Measurements from ENCODE around the gene MASTL. TPM values are rescaled to one million over a fixed set of nuclear protein-coding genes. Genes with fewer than 3 reads are reported as not detected.
A peak's percentile ranks its signal among the peaks of the same experiment; 100 is the strongest.

MASTL gene
- total and polyA plus RNA-seq, 4 donors, result 1.4 to 9.4 (median 3.2) TPM

- TF ChIP-seq CTCF (IDR thresholded peaks at IDR 0.05; ENCODE audit: low read depth, low read length, missing input control), result no peak
- TF ChIP-seq NR2F2 (IDR thresholded peaks at IDR 0.05), result no peak
- TF ChIP-seq EGR1 (IDR thresholded peaks at IDR 0.05; ENCODE audit: low read depth in 2 of 2), result no peak
- TF ChIP-seq RXRA (IDR thresholded peaks at IDR 0.05), result no peak
- no peak for TF ChIP-seq JUND (IDR thresholded peaks at IDR 0.05)
- TF ChIP-seq HNF4G (IDR thresholded peaks at IDR 0.05), result no peak
- TF ChIP-seq ATF3 (IDR thresholded peaks at IDR 0.05), result no peak
- TF ChIP-seq, protein P1, sequence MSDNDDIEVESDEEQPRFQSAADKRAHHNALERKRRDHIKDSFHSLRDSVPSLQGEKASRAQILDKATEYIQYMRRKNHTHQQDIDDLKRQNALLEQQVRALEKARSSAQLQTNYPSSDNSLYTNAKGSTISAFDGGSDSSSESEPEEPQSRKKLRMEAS (IDR thresholded peaks at IDR 0.05), result no peak
- no peak for TF ChIP-seq RAD21 (IDR thresholded peaks at IDR 0.05)
Measured at GRCh38 chr10:27152687-27153086, 2.5 kb upstream of the MASTL start (continued).

DNA sequence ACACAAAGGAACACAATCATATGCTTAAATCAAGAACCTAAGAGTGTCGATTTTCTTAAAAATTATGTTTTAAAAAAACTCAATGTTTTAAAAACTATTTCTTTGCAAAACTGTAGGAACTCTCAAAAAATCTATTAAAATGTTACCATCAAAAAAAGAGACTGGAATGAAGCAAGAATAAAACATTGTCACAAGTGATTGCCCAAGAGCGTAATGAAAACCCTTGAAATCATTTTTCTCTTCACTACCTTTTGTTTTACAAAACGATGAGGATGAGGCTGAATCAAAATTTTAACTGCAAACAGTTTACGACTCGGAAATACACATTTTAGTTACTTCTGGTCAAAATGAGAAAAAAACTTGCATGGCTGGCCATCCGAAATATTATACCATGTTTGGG is 1.8 kb upstream of the MASTL start:
- WGBS, result 1% methylated on average over 6 of the region's 6 CpGs
- H3K4me3 ChIP-seq (ENCODE audit: low read depth in 1 of 3, low read length in 3 of 3), result peak overlapping the region; percentile 53 to 98 (median 77)
- TF ChIP-seq HNF4G (IDR thresholded peaks at IDR 0.05), result no peak
- no peak for TF ChIP-seq HNF4A (conservative IDR thresholded peaks at IDR 0.05)
- TF ChIP-seq CTCF (IDR thresholded peaks at IDR 0.05; ENCODE audit: low read depth, low read length, missing input control), result no peak
- TF ChIP-seq RAD21 (IDR thresholded peaks at IDR 0.05), result no peak
- TF ChIP-seq, protein P2, sequence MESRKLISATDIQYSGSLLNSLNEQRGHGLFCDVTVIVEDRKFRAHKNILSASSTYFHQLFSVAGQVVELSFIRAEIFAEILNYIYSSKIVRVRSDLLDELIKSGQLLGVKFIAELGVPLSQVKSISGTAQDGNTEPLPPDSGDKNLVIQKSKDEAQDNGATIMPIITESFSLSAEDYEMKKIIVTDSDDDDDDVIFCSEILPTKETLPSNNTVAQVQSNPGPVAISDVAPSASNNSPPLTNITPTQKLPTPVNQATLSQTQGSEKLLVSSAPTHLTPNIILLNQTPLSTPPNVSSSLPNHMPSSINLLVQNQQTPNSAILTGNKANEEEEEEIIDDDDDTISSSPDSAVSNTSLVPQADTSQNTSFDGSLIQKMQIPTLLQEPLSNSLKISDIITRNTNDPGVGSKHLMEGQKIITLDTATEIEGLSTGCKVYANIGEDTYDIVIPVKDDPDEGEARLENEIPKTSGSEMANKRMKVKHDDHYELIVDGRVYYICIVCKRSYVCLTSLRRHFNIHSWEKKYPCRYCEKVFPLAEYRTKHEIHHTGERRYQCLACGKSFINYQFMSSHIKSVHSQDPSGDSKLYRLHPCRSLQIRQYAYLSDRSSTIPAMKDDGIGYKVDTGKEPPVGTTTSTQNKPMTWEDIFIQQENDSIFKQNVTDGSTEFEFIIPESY (IDR thresholded peaks at IDR 0.05), result no peak
- no peak for TF ChIP-seq SP1 (IDR thresholded peaks at IDR 0.05)
- TF ChIP-seq FOXA2 (IDR thresholded peaks at IDR 0.05), result no peak
- no peak for TF ChIP-seq GABPA (IDR thresholded peaks at IDR 0.05 in 1 of 2, conservative IDR thresholded peaks at IDR 0.05 in 1 of 2)
- TF ChIP-seq YY1 (IDR thresholded peaks at IDR 0.05), result no peak
- TF ChIP-seq ATF3 (IDR thresholded peaks at IDR 0.05), result no peak
- no peak for TF ChIP-seq FOXA1 (IDR thresholded peaks at IDR 0.05)
- TF ChIP-seq, protein P3, sequence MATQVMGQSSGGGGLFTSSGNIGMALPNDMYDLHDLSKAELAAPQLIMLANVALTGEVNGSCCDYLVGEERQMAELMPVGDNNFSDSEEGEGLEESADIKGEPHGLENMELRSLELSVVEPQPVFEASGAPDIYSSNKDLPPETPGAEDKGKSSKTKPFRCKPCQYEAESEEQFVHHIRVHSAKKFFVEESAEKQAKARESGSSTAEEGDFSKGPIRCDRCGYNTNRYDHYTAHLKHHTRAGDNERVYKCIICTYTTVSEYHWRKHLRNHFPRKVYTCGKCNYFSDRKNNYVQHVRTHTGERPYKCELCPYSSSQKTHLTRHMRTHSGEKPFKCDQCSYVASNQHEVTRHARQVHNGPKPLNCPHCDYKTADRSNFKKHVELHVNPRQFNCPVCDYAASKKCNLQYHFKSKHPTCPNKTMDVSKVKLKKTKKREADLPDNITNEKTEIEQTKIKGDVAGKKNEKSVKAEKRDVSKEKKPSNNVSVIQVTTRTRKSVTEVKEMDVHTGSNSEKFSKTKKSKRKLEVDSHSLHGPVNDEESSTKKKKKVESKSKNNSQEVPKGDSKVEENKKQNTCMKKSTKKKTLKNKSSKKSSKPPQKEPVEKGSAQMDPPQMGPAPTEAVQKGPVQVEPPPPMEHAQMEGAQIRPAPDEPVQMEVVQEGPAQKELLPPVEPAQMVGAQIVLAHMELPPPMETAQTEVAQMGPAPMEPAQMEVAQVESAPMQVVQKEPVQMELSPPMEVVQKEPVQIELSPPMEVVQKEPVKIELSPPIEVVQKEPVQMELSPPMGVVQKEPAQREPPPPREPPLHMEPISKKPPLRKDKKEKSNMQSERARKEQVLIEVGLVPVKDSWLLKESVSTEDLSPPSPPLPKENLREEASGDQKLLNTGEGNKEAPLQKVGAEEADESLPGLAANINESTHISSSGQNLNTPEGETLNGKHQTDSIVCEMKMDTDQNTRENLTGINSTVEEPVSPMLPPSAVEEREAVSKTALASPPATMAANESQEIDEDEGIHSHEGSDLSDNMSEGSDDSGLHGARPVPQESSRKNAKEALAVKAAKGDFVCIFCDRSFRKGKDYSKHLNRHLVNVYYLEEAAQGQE (IDR thresholded peaks at IDR 0.05), result no peak
- no peak for TF ChIP-seq EGR1 (IDR thresholded peaks at IDR 0.05; ENCODE audit: low read depth in 2 of 2)
- no peak for TF ChIP-seq RXRA (IDR thresholded peaks at IDR 0.05)
- H3K36me3 ChIP-seq (ENCODE audit: control insufficient read depth in 4 of 4, insufficient read depth in 3 of 4, low read depth in 1 of 4, low read length in 3 of 4), result peaks cover 2 to 5% (median 4%) of the 10 kb centered on the region in 4 donors
- DNase-seq (ENCODE audit: low spot score), result no peak
- H3K4me1 ChIP-seq (ENCODE audit: control insufficient read depth in 4 of 4, insufficient read depth in 4 of 4, low read length in 3 of 4), result peaks cover 0 to 20% (median 13%) of the 10 kb centered on the region in 4 donors
- H3K9ac ChIP-seq (ENCODE audit: low read depth in 1 of 2, low read length in 2 of 2), result peak overlapping the region; percentile 94 to 98
- H3K27me3 ChIP-seq (ENCODE audit: control insufficient read depth in 4 of 4, insufficient read depth in 4 of 4, low read length in 3 of 4), result no peaks in the 10 kb centered on the region
- peak overlapping the region in 1 of 2 donors; percentile 100 for H3K27ac ChIP-seq (ENCODE audit: low read depth in 1 of 2, low read length in 2 of 2)
- no peaks in the 10 kb centered on the region for H3K9me3 ChIP-seq (ENCODE audit: control insufficient read depth in 4 of 4, low read length in 3 of 4)
